NT2/D1 (cell line): Measurements from ENCODE around the gene TNFRSF13B.

ENCODE experiments used
- SUZ12 ChIP-seq: IDR thresholded peaks from 2 replicates; pipeline ENCODE4 v1.6.1; 2011; ENCODE audit not compliant: insufficient read length, insufficient read depth; ENCODE audit errors: extremely low read depth
- YY1 ChIP-seq: IDR thresholded peaks from 2 replicates; pipeline ENCODE4 v1.6.1; 2011; ENCODE audit not compliant: insufficient read length, insufficient read depth
- ZNF274 ChIP-seq: IDR thresholded peaks from 2 replicates; pipeline ENCODE4 v1.6.1; 2011; ENCODE audit warnings: mild to moderate bottlenecking, low read depth, low read length

DNA sequence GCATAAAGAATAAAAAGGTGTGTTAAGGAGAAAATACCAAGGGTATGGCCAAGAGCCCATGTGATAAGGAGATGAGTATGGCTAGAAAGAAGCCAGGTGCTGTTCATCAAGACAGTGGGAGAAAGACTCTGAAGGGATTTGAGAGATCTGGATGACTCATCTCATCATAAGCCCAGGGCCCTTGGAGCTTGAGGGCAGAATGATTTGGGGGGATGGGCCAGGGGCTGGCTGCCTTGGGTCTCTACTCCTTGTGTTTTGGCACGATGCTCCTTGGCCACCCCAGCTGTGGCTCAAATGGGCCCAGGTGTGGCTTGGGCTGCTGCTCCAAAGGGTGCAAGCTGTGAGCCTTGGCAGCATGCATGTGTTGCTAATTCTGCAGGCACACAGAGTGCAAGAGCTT, 14.5 kb upstream of the TNFRSF13B start:
- TF ChIP-seq YY1 (no peak), SUZ12 (no peak), ZNF274 (no peak)
